ENCODE measurements around the gene ABCC1. TPM values are rescaled to one million over a fixed set of nuclear protein-coding genes. Genes with fewer than 3 reads are reported as not detected.

Gene ABCC1
- polyA plus RNA-seq, 1 of the 3 experiments (the other 2 are of a cell fraction): 23.7 TPM

- ChIA-PET POLR2A (no interaction called here), CTCF (interaction anchor here (0.8 to 1.6 kb wide), 2 partner anchors 22 to 327 kb away, joined by 3 read pairs; no protein-coding TSS in a partner anchor)
- no peak overlapping the region for H3K4me3 ChIP-seq (ENCODE audit: low read depth in 2 of 2, low read length in 1 of 2)
These were observed 199.3 kb downstream of the ABCC1 start for GRCh38 chr16:16148755-16149154.

More at GRCh38 chr16:16148755-16149154, 199.3 kb downstream of the ABCC1 start:
- Histone ChIP-seq H4K20me1 (ENCODE audit: insufficient read depth) (no peaks in the 10 kb centered on the region), H3F3A (replicated peaks; ENCODE audit: insufficient read depth) (no peaks in the 10 kb centered on the region), H3K4me1 (ENCODE audit: control insufficient read depth in 1 of 2, insufficient read depth in 2 of 2, low read depth in 1 of 2, low read length in 1 of 2) (peaks cover 0 to 40% of the 10 kb centered on the region in 2 experiments; a peak in 1 of 4 replicates), H3K27ac (ENCODE audit: low read depth in 2 of 2, low read length in 1 of 2) (no peak overlapping the region), H2AFZ (ENCODE audit: low read depth) (no peak overlapping the region), H3K79me2 (ENCODE audit: insufficient read depth) (no peaks in the 10 kb centered on the region), H3K4me2 (no peak overlapping the region), H3K9ac (no peak overlapping the region), H3K9me3 (no peaks in the 10 kb centered on the region), H3K36me3 (replicated peaks in 1 of 2; ENCODE audit: control insufficient read depth in 1 of 2, insufficient read depth in 2 of 2, low read length in 1 of 2) (peaks cover 0 to 6% of the 10 kb centered on the region in 2 experiments), H3K27me3 (ENCODE audit: insufficient read depth) (no peaks in the 10 kb centered on the region), H3K9me2 (no peaks in the 10 kb centered on the region)
- 84% methylated on average over 6 of the region's 9 CpGs for WGBS (ENCODE audit: low lambda C conversion rate)
- DNase-seq: no peak
- no peak for TF ChIP-seq TEAD4 (IDR thresholded peaks at IDR 0.05; ENCODE audit: borderline replicate concordance, insufficient read depth)
- TF ChIP-seq RFX5 (IDR thresholded peaks at IDR 0.05; ENCODE audit: low read length): no peak
- TF ChIP-seq GABPA (IDR thresholded peaks at IDR 0.05; ENCODE audit: low read depth): no peak
- no peak for TF ChIP-seq MEF2A (IDR thresholded peaks at IDR 0.05; ENCODE audit: borderline replicate concordance, low read depth)
- TF ChIP-seq NRF1 (IDR thresholded peaks at IDR 0.05; ENCODE audit: low read depth, low read length): no peak
- no peak for TF ChIP-seq MAX (IDR thresholded peaks at IDR 0.05; ENCODE audit: low read depth)
- no peak for TF ChIP-seq JUND (IDR thresholded peaks at IDR 0.05)
- no peak for TF ChIP-seq CTCF (IDR thresholded peaks at IDR 0.05)
- TF ChIP-seq YY1 (IDR thresholded peaks at IDR 0.05; ENCODE audit: low read depth): no peak
- TF ChIP-seq ELF1 (IDR thresholded peaks at IDR 0.05): no peak
- TF ChIP-seq RCOR1 (IDR thresholded peaks at IDR 0.05; ENCODE audit: low read length): no peak
- TF ChIP-seq SMC3 (IDR thresholded peaks at IDR 0.05; ENCODE audit: low read depth, low read length): no peak
- TF ChIP-seq SIN3A (IDR thresholded peaks at IDR 0.05; ENCODE audit: borderline replicate concordance, low read depth, low read length): no peak
- no peak for TF ChIP-seq NFIC (IDR thresholded peaks at IDR 0.05; ENCODE audit: borderline replicate concordance)
- TF ChIP-seq USF1 (IDR thresholded peaks at IDR 0.05; ENCODE audit: borderline replicate concordance, low read depth): no peak
- TF ChIP-seq CHD2 (IDR thresholded peaks at IDR 0.05; ENCODE audit: low read length, partially characterized antibody): no peak
- no peak for TF ChIP-seq RAD21 (IDR thresholded peaks at IDR 0.05; ENCODE audit: low read length)
- TF ChIP-seq EP300 (IDR thresholded peaks at IDR 0.05; ENCODE audit: borderline replicate concordance in 1 of 2, low read depth in 1 of 2, low read length in 1 of 2): no peak

All from SK-N-SH (cell line).